Measurements from ENCODE around the gene MARK2.
A peak's percentile ranks its signal among the peaks of the same experiment; 100 is the strongest.
"Not testable (repeated sequence)": the region's sequence is repeated elsewhere in the genome, so short reads cannot be mapped to it uniquely, and the experiment has no call there.

MARK2 gene

GRCh38 chr11:63804259-63804658 lies 34.7 kb upstream of the MARK2 start:
- ChIA-PET POLR2A (no interaction called here), CTCF (no interaction called here)
- WGBS (ENCODE audit: insufficient coverage) = 100% methylated on average over 5 of the region's 6 CpGs
- no peaks in the 10 kb centered on the region for H3K4me1 ChIP-seq (ENCODE audit: control extremely low read depth in 1 of 4, control insufficient read depth in 4 of 4, insufficient read depth in 4 of 4, low read length in 3 of 4)
- H3K9me3 ChIP-seq (ENCODE audit: control extremely low read depth in 1 of 5, control insufficient read depth in 4 of 5, insufficient read depth in 2 of 5, low read depth in 1 of 5, low read length in 4 of 5) = no peaks in the 10 kb centered on the region
- no peak for DNase-seq
- no peak overlapping the region for H3K27ac ChIP-seq (ENCODE audit: insufficient read depth in 1 of 2, low read depth in 1 of 2, low read length in 2 of 2, poor library complexity in 1 of 2, severe bottlenecking in 2 of 2)
- H3K36me3 ChIP-seq (ENCODE audit: control insufficient read depth in 4 of 4, insufficient read depth in 4 of 4, low read length in 3 of 4) = no peaks in the 10 kb centered on the region
- no peaks in the 10 kb centered on the region for H3K27me3 ChIP-seq (replicated peaks in 2 of 5; ENCODE audit: control insufficient read depth in 4 of 5, insufficient read depth in 5 of 5, low read length in 4 of 5)
- H3K4me3 ChIP-seq (ENCODE audit: control insufficient read depth in 1 of 7, extremely low read depth in 1 of 7, insufficient read depth in 4 of 7, low read depth in 2 of 7, low read length in 6 of 7) = no peak overlapping the region

- WGBS (ENCODE audit: insufficient coverage) = 100% methylated on average over 9 of the region's 9 CpGs
- Histone ChIP-seq H3K9me3 (ENCODE audit: control extremely low read depth in 1 of 5, control insufficient read depth in 4 of 5, insufficient read depth in 2 of 5, low read depth in 1 of 5, low read length in 4 of 5) (no peaks in the 10 kb centered on the region), H3K4me3 (ENCODE audit: control insufficient read depth in 1 of 7, extremely low read depth in 1 of 7, insufficient read depth in 4 of 7, low read depth in 2 of 7, low read length in 6 of 7) (no peak overlapping the region), H3K4me1 (ENCODE audit: control extremely low read depth in 1 of 4, control insufficient read depth in 4 of 4, insufficient read depth in 4 of 4, low read length in 3 of 4) (no peaks in the 10 kb centered on the region), H3K27ac (ENCODE audit: insufficient read depth in 1 of 2, low read depth in 1 of 2, low read length in 2 of 2, poor library complexity in 1 of 2, severe bottlenecking in 2 of 2) (no peak overlapping the region), H3K36me3 (ENCODE audit: control insufficient read depth in 4 of 4, insufficient read depth in 4 of 4, low read length in 3 of 4) (no peaks in the 10 kb centered on the region), H3K27me3 (replicated peaks in 2 of 5; ENCODE audit: control insufficient read depth in 4 of 5, insufficient read depth in 5 of 5, low read length in 4 of 5) (no peaks in the 10 kb centered on the region)
- no peak for DNase-seq
- ChIA-PET CTCF (interaction anchor here (1.3 kb wide), 1 partner anchor 32 kb away, joined by 4 read pairs; no protein-coding TSS in a partner anchor), POLR2A (interaction anchor here (0.6 kb wide), 1 partner anchor 11 kb away, joined by 6 read pairs; no protein-coding TSS in a partner anchor)
Observed at GRCh38 chr11:63805844-63806415, 33.0 kb upstream of the MARK2 start.

DNA sequence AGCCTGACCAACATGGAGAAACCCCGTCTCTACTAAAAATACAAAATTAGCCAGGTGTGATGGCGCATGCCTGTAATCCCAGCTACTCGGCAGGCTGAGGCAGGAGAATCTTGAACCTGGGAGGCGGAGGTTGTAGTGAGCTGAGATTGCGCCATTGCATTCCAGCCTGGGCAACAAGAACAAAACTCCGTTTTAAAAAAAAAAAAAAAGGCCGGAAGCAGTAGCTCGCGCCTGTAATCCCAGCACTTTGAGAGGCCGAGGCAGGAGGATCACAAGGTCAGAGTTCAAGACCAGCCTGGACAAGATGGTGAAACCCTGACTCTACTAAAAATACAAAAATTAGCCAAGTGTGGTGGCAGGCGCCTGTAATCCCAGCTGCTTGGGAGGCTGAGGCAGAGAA lies 28.5 kb upstream of the MARK2 start:
- POLR2A ChIA-PET; H3K27me3 ChIP-seq (replicated peaks in 2 of 5; ENCODE audit: control insufficient read depth in 4 of 5, insufficient read depth in 5 of 5, low read length in 4 of 5); H3K9me3 ChIP-seq (ENCODE audit: control extremely low read depth in 1 of 5, control insufficient read depth in 4 of 5, insufficient read depth in 2 of 5, low read depth in 1 of 5, low read length in 4 of 5); H3K4me3 ChIP-seq (ENCODE audit: control insufficient read depth in 1 of 7, extremely low read depth in 1 of 7, insufficient read depth in 4 of 7, low read depth in 2 of 7, low read length in 6 of 7); H3K27ac ChIP-seq (ENCODE audit: insufficient read depth in 1 of 2, low read depth in 1 of 2, low read length in 2 of 2, poor library complexity in 1 of 2, severe bottlenecking in 2 of 2); H3K36me3 ChIP-seq (ENCODE audit: control insufficient read depth in 4 of 4, insufficient read depth in 4 of 4, low read length in 3 of 4); DNase-seq: not testable (repeated sequence)
- CTCF ChIA-PET = interaction anchor here (0.6 to 0.9 kb wide), 2 partner anchors 9 to 206 kb away, joined by 3 to 4 read pairs; no protein-coding TSS in a partner anchor
- 95% methylated on average over 7 of the region's 11 CpGs for WGBS (ENCODE audit: insufficient coverage)
- peaks cover 4 to 19% (median 15%) of the 10 kb centered on the region in 4 experiments for H3K4me1 ChIP-seq (ENCODE audit: control extremely low read depth in 1 of 4, control insufficient read depth in 4 of 4, insufficient read depth in 4 of 4, low read length in 3 of 4)

- 93% methylated on average over 2 of the region's 3 CpGs for WGBS (ENCODE audit: insufficient coverage)
- H3K4me3 ChIP-seq (ENCODE audit: control insufficient read depth in 1 of 7, extremely low read depth in 1 of 7, insufficient read depth in 4 of 7, low read depth in 2 of 7, low read length in 6 of 7) = no peak overlapping the region
- H3K9me3 ChIP-seq (ENCODE audit: control extremely low read depth in 1 of 5, control insufficient read depth in 4 of 5, insufficient read depth in 2 of 5, low read depth in 1 of 5, low read length in 4 of 5) = no peaks in the 10 kb centered on the region
- DNase-seq = no peak
- peaks cover 4 to 20% (median 15%) of the 10 kb centered on the region in 4 experiments for H3K4me1 ChIP-seq (ENCODE audit: control extremely low read depth in 1 of 4, control insufficient read depth in 4 of 4, insufficient read depth in 4 of 4, low read length in 3 of 4)
- no peaks in the 10 kb centered on the region for H3K27me3 ChIP-seq (replicated peaks in 2 of 5; ENCODE audit: control insufficient read depth in 4 of 5, insufficient read depth in 5 of 5, low read length in 4 of 5)
- ChIA-PET POLR2A (no interaction called here), CTCF (no interaction called here)
- no peak overlapping the region for H3K27ac ChIP-seq (ENCODE audit: insufficient read depth in 1 of 2, low read depth in 1 of 2, low read length in 2 of 2, poor library complexity in 1 of 2, severe bottlenecking in 2 of 2)
- peaks cover 0 to 13% (median 6%) of the 10 kb centered on the region in 4 experiments for H3K36me3 ChIP-seq (ENCODE audit: control insufficient read depth in 4 of 4, insufficient read depth in 4 of 4, low read length in 3 of 4)
Observed at GRCh38 chr11:63811522-63811921, 27.4 kb upstream of the MARK2 start.

DNA sequence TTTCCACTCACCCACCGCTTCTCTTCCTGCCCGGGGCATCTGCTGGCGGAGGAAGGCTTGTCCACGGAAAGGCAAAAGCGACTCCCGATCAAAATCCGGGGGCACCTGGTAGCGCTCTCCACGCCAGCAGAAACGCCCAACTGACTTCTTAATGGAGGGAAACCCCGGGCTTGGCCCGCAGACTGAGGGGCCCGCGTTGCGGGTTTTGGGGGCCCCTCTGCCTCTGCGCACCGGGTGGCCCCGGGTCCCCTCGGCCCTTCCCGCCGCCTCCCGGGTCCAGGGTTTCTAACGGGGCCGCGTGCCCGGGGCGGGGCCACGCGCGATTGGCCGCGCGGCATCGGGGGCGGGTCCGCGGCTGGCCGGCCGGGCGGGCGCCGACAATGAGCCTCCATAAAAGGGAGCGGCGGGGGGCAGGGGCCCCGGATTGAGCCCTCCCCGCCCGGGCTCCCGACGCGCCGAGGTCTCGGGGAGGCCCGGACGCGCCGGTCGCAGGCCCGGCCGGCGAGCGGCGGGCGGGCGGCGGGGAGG lies 25.8 kb upstream of the MARK2 start, which contains the start of gene SPINDOC:
TSS of gene SPINDOC (plus strand) at position 422 of the 528 bp plus-strand sequence. CDS start 231 bp downstream, outside the sequence.
- peak; percentile 34 to 57 (median 42) for DNase-seq
- H3K36me3 ChIP-seq (ENCODE audit: control insufficient read depth in 4 of 4, insufficient read depth in 4 of 4, low read length in 3 of 4) = peaks cover 2 to 24% (median 14%) of the 10 kb centered on the region in 4 experiments
- ChIA-PET POLR2A (interaction anchor here (1.0 kb wide), 1 partner anchor 352 kb away, joined by 3 read pairs; no protein-coding TSS in a partner anchor), CTCF (interaction anchor here (0.7 kb wide), 1 partner anchor 25 kb away, joined by 3 read pairs; no protein-coding TSS in a partner anchor)
- H3K9me3 ChIP-seq (ENCODE audit: control extremely low read depth in 1 of 5, control insufficient read depth in 4 of 5, insufficient read depth in 2 of 5, low read depth in 1 of 5, low read length in 4 of 5) = no peaks in the 10 kb centered on the region
- H3K4me3 ChIP-seq (ENCODE audit: control insufficient read depth in 1 of 7, extremely low read depth in 1 of 7, insufficient read depth in 4 of 7, low read depth in 2 of 7, low read length in 6 of 7) = peak within 1 kb of the TSS; percentile 69 to 86 (median 80)
- no peaks in the 10 kb centered on the region for H3K27me3 ChIP-seq (replicated peaks in 2 of 5; ENCODE audit: control insufficient read depth in 4 of 5, insufficient read depth in 5 of 5, low read length in 4 of 5)
- H3K4me1 ChIP-seq (ENCODE audit: control extremely low read depth in 1 of 4, control insufficient read depth in 4 of 4, insufficient read depth in 4 of 4, low read length in 3 of 4) = peaks cover 4 to 20% (median 15%) of the 10 kb centered on the region in 4 experiments
- WGBS (ENCODE audit: insufficient coverage) = 0% methylated on average over 27 of the region's 65 CpGs
- peak within 1 kb of the TSS in 1 of 2 experiments; percentile 43 for H3K27ac ChIP-seq (ENCODE audit: insufficient read depth in 1 of 2, low read depth in 1 of 2, low read length in 2 of 2, poor library complexity in 1 of 2, severe bottlenecking in 2 of 2)

- Histone ChIP-seq H3K4me3 (ENCODE audit: control insufficient read depth in 1 of 7, extremely low read depth in 1 of 7, insufficient read depth in 4 of 7, low read depth in 2 of 7, low read length in 6 of 7) (peak overlapping the region; percentile 69 to 86 (median 80)), H3K4me1 (ENCODE audit: control extremely low read depth in 1 of 4, control insufficient read depth in 4 of 4, insufficient read depth in 4 of 4, low read length in 3 of 4) (peaks cover 4 to 20% (median 15%) of the 10 kb centered on the region in 4 experiments), H3K9me3 (ENCODE audit: control extremely low read depth in 1 of 5, control insufficient read depth in 4 of 5, insufficient read depth in 2 of 5, low read depth in 1 of 5, low read length in 4 of 5) (no peaks in the 10 kb centered on the region), H3K36me3 (ENCODE audit: control insufficient read depth in 4 of 4, insufficient read depth in 4 of 4, low read length in 3 of 4) (peaks cover 9 to 30% (median 18%) of the 10 kb centered on the region in 4 experiments), H3K27ac (ENCODE audit: insufficient read depth in 1 of 2, low read depth in 1 of 2, low read length in 2 of 2, poor library complexity in 1 of 2, severe bottlenecking in 2 of 2) (peak overlapping the region in 1 of 2 experiments; percentile 43), H3K27me3 (replicated peaks in 2 of 5; ENCODE audit: control insufficient read depth in 4 of 5, insufficient read depth in 5 of 5, low read length in 4 of 5) (no peaks in the 10 kb centered on the region)
- WGBS (ENCODE audit: insufficient coverage) = under 1% methylated on average over 62 of the region's 74 CpGs
- ChIA-PET CTCF (interaction anchor here (1.3 kb wide), 1 partner anchor 11 kb away, joined by 3 read pairs; no protein-coding TSS in a partner anchor), POLR2A (interaction anchor here (1.0 kb wide), 1 partner anchor 351 kb away, joined by 3 read pairs; no protein-coding TSS in a partner anchor)
- DNase-seq = peak; percentile 52 to 65 (median 53)
Observed at GRCh38 chr11:63813563-63814382, 25.1 kb upstream of the MARK2 start.
